8988T (cell line): ENCODE measurements around the gene KCNMB2.
"Not testable (repeated sequence)": the region's sequence is repeated elsewhere in the genome, so short reads cannot be mapped to it uniquely, and the experiment has no call there.

ENCODE experiments used
- DNase-seq: peaks from one replicate; pipeline ENCODE4 v3.0.0; 2011

The KCNMB2 gene

GRCh38 chr3:178520451-178520850 is 15.8 kb upstream of the KCNMB2 start:
- no peak for DNase-seq

- no peak for DNase-seq
These were observed 13.8 kb upstream of the KCNMB2 start for GRCh38 chr3:178522200-178523052.

GRCh38 chr3:178525251-178525650 is 11.0 kb upstream of the KCNMB2 start:
- no peak for DNase-seq

- DNase-seq = no peak
These were observed 9.9 kb upstream of the KCNMB2 start for GRCh38 chr3:178526291-178526690.

GRCh38 chr3:178527981-178528380 is 8.3 kb upstream of the KCNMB2 start:
- DNase-seq = no peak

- DNase-seq = no peak
These were observed 6.5 kb upstream of the KCNMB2 start for GRCh38 chr3:178529606-178530225.

- no peak for DNase-seq
These were observed 3.8 kb upstream of the KCNMB2 start for GRCh38 chr3:178532476-178532875.

- DNase-seq = no peak
These were observed 978 bp downstream of the KCNMB2 start for GRCh38 chr3:178537122-178537705.

- DNase-seq = no peak
These were observed 1.8 kb downstream of the KCNMB2 start for GRCh38 chr3:178538056-178538455.

GRCh38 chr3:178540184-178540583 is 3.9 kb downstream of the KCNMB2 start:
- no peak for DNase-seq

GRCh38 chr3:178545337-178545736 is 9.1 kb downstream of the KCNMB2 start:
- no peak for DNase-seq

GRCh38 chr3:178546079-178546478 is 9.8 kb downstream of the KCNMB2 start:
- no peak for DNase-seq

GRCh38 chr3:178549426-178549825 is 13.2 kb downstream of the KCNMB2 start:
- DNase-seq = not testable (repeated sequence)

- no peak for DNase-seq
These were observed 15.7 kb downstream of the KCNMB2 start for GRCh38 chr3:178551916-178552321.

GRCh38 chr3:178558637-178559036 is 22.4 kb downstream of the KCNMB2 start:
- DNase-seq = no peak

- no peak for DNase-seq
These were observed 24.5 kb downstream of the KCNMB2 start for GRCh38 chr3:178560759-178561158.

- no peak for DNase-seq
These were observed 25.0 kb downstream of the KCNMB2 start for GRCh38 chr3:178561239-178561638.

GRCh38 chr3:178562143-178562946 is 26.1 kb downstream of the KCNMB2 start:
- DNase-seq = no peak

GRCh38 chr3:178562947-178563232 is 26.7 kb downstream of the KCNMB2 start:
- no peak for DNase-seq

- no peak for DNase-seq
These were observed 31.4 kb downstream of the KCNMB2 start for GRCh38 chr3:178567611-178568010.

- no peak for DNase-seq
These were observed 32.0 kb downstream of the KCNMB2 start for GRCh38 chr3:178568155-178568731.

GRCh38 chr3:178568911-178569310 is 32.7 kb downstream of the KCNMB2 start:
- no peak for DNase-seq

GRCh38 chr3:178569826-178570225 is 33.6 kb downstream of the KCNMB2 start:
- no peak for DNase-seq
